Liver (tissue), 3 donors: ENCODE results near the gene USP49.

Experiments used
- GABPA ChIP-seq, 2 donors: IDR thresholded peaks in 1 of 2; conservative IDR thresholded peaks in 1 of 2; 2 replicates each; pipeline ENCODE4 v1.6.1; 2016; ENCODE audit warnings: antibody characterized with exemption in 2 of 2, mild to moderate bottlenecking in 1 of 2, moderate library complexity in 1 of 2
- RAD21 ChIP-seq, 2 donors: IDR thresholded peaks; 2 replicates each; pipeline ENCODE4 v1.6.1; 2016; ENCODE audit warnings: antibody characterized with exemption in 2 of 2, mild to moderate bottlenecking in 2 of 2
- RXRA ChIP-seq, 2 donors: IDR thresholded peaks; 2 replicates each; pipeline ENCODE4 v1.6.1; 2017 to 2018; ENCODE audit warnings: antibody characterized with exemption in 2 of 2, mild to moderate bottlenecking in 1 of 2
- YY1 ChIP-seq: IDR thresholded peaks from 2 replicates; pipeline ENCODE4 v1.6.1; 2016; ENCODE audit warnings: antibody characterized with exemption, mild to moderate bottlenecking
- TF ChIP-seq, protein P1 (sequence below): IDR thresholded peaks from 2 replicates; pipeline ENCODE4 v1.6.1; 2016; ENCODE audit warnings: antibody characterized with exemption
- TF ChIP-seq, protein P2 (sequence below): fragments of 150-350 bp; IDR thresholded peaks from 2 replicates; pipeline ENCODE4 v1.5.1; 2017; ENCODE audit warnings: improper control_type of control experiment, low read depth, low read length; ENCODE audit not compliant: missing input control
- TF ChIP-seq, protein P3 (sequence below): IDR thresholded peaks from 2 replicates; pipeline ENCODE4 v1.6.1; 2016; ENCODE audit warnings: antibody characterized with exemption
- TF ChIP-seq, protein P4 (sequence below): IDR thresholded peaks from 2 replicates; pipeline ENCODE4 v1.6.1; 2016; ENCODE audit warnings: antibody characterized with exemption, mild to moderate bottlenecking
- donor health status: healthy.
- donor health status: healthy.

DNA sequence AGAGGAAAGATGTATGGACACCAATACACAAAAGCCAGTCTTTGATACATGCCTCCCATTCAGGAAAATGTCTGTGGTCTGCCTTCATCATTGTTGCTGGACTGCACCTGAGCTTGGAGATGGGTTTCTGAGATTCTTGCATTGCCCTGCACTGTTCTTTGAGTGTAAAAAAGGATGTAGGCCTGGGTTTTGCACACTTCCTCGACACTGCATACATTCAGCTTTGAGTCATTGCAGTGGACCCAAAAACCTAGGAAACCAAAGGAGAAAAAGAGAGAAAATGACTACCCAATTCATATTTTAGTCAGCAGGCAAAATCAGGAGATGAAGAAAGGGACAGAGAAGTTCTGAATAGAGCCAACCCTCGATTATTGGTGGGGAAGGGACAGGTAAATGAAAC, 98.7 kb downstream of the USP49 start:
- TF ChIP-seq, protein P1, sequence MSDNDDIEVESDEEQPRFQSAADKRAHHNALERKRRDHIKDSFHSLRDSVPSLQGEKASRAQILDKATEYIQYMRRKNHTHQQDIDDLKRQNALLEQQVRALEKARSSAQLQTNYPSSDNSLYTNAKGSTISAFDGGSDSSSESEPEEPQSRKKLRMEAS: no peak
- TF ChIP-seq, protein P2, sequence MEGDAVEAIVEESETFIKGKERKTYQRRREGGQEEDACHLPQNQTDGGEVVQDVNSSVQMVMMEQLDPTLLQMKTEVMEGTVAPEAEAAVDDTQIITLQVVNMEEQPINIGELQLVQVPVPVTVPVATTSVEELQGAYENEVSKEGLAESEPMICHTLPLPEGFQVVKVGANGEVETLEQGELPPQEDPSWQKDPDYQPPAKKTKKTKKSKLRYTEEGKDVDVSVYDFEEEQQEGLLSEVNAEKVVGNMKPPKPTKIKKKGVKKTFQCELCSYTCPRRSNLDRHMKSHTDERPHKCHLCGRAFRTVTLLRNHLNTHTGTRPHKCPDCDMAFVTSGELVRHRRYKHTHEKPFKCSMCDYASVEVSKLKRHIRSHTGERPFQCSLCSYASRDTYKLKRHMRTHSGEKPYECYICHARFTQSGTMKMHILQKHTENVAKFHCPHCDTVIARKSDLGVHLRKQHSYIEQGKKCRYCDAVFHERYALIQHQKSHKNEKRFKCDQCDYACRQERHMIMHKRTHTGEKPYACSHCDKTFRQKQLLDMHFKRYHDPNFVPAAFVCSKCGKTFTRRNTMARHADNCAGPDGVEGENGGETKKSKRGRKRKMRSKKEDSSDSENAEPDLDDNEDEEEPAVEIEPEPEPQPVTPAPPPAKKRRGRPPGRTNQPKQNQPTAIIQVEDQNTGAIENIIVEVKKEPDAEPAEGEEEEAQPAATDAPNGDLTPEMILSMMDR: no peak
- TF ChIP-seq RXRA (IDR thresholded peaks at IDR 0.05) (no peak), YY1 (no peak), GABPA (IDR thresholded peaks at IDR 0.05 in 1 of 2, conservative IDR thresholded peaks at IDR 0.05 in 1 of 2) (no peak), RAD21 (IDR thresholded peaks at IDR 0.05) (no peak)
- TF ChIP-seq, protein P3, sequence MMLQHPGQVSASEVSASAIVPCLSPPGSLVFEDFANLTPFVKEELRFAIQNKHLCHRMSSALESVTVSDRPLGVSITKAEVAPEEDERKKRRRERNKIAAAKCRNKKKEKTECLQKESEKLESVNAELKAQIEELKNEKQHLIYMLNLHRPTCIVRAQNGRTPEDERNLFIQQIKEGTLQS: no peak
- TF ChIP-seq, protein P4, sequence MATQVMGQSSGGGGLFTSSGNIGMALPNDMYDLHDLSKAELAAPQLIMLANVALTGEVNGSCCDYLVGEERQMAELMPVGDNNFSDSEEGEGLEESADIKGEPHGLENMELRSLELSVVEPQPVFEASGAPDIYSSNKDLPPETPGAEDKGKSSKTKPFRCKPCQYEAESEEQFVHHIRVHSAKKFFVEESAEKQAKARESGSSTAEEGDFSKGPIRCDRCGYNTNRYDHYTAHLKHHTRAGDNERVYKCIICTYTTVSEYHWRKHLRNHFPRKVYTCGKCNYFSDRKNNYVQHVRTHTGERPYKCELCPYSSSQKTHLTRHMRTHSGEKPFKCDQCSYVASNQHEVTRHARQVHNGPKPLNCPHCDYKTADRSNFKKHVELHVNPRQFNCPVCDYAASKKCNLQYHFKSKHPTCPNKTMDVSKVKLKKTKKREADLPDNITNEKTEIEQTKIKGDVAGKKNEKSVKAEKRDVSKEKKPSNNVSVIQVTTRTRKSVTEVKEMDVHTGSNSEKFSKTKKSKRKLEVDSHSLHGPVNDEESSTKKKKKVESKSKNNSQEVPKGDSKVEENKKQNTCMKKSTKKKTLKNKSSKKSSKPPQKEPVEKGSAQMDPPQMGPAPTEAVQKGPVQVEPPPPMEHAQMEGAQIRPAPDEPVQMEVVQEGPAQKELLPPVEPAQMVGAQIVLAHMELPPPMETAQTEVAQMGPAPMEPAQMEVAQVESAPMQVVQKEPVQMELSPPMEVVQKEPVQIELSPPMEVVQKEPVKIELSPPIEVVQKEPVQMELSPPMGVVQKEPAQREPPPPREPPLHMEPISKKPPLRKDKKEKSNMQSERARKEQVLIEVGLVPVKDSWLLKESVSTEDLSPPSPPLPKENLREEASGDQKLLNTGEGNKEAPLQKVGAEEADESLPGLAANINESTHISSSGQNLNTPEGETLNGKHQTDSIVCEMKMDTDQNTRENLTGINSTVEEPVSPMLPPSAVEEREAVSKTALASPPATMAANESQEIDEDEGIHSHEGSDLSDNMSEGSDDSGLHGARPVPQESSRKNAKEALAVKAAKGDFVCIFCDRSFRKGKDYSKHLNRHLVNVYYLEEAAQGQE: no peak
